VCaP (cell line): Measurements from ENCODE around the gene APOLD1.
A peak's percentile ranks its signal among the peaks of the same experiment; 100 is the strongest.

Experiments used
- H3K27ac ChIP-seq: fragments of 450-650 bp; 2 replicates; pipeline ENCODE4 v1.5.1; 2017
- TF ChIP-seq, protein P1 (sequence below): fragments of 450-650 bp; conservative IDR thresholded peaks from 2 replicates; pipeline ENCODE4 v1.5.1; 2017; ENCODE audit warnings: mild to moderate bottlenecking, moderate library complexity

The APOLD1 gene

DNA sequence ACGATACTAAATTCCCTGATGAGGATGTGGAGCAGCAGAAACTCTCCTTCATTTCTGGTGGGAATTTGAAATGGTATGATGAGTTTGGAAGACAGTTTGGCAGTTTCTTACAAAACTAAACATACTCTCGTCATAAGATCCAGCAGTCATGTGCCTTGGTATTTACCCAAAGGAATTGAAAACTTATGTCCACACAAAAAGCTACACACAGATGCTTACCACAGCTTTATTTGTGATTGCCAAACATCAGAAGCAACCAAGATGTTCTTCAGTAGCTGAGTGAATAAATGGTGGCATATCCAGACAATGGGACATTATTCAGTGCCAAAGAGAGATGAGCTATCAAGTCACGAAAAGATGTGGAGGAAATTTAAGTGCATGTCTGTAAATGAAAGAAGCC is 10.7 kb upstream of the APOLD1 start:
- TF ChIP-seq, protein P1, sequence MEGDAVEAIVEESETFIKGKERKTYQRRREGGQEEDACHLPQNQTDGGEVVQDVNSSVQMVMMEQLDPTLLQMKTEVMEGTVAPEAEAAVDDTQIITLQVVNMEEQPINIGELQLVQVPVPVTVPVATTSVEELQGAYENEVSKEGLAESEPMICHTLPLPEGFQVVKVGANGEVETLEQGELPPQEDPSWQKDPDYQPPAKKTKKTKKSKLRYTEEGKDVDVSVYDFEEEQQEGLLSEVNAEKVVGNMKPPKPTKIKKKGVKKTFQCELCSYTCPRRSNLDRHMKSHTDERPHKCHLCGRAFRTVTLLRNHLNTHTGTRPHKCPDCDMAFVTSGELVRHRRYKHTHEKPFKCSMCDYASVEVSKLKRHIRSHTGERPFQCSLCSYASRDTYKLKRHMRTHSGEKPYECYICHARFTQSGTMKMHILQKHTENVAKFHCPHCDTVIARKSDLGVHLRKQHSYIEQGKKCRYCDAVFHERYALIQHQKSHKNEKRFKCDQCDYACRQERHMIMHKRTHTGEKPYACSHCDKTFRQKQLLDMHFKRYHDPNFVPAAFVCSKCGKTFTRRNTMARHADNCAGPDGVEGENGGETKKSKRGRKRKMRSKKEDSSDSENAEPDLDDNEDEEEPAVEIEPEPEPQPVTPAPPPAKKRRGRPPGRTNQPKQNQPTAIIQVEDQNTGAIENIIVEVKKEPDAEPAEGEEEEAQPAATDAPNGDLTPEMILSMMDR: no peak
- no peak overlapping the region for H3K27ac ChIP-seq

DNA sequence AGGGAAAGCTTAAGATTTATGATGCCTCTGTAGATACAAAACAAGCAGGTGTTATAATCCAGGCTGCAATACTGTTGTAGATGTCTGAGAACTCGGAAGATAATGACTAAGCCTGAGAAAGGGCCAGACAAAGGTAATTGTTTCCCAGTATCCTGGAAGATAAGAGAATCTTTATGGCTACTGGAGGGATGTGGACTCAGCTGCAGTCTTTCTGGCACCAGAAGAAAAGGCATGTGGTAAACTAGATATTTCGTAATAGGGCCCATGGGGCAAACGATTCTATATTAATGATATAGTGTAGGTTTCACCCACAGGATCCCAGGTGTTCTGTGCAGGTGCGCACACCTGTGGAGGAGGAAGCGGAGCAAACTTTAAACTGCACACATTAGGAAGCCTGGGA is 9.2 kb upstream of the APOLD1 start:
- TF ChIP-seq, protein P1: no peak
- H3K27ac ChIP-seq: no peak overlapping the region

DNA sequence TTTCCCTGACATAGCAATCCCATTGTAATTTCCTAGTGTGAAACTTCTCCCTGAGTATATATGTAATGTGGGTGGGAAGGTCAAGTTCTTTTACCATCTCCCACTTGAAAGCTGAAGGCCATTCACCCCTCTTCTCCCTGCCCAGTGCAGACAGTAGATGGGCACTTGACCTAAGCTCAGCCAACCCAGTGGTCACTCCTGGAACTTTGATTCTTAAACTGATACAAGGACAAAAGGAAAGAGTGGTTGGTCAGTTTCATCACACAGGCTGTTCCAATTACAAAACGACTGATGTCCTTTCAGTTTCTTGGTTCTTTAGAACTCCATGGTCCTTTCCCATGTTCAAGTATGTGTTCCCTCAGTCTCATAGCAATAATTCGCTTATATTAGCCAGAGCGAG is 8.4 kb upstream of the APOLD1 start:
- TF ChIP-seq, protein P1: no peak
- H3K27ac ChIP-seq: no peak overlapping the region

DNA sequence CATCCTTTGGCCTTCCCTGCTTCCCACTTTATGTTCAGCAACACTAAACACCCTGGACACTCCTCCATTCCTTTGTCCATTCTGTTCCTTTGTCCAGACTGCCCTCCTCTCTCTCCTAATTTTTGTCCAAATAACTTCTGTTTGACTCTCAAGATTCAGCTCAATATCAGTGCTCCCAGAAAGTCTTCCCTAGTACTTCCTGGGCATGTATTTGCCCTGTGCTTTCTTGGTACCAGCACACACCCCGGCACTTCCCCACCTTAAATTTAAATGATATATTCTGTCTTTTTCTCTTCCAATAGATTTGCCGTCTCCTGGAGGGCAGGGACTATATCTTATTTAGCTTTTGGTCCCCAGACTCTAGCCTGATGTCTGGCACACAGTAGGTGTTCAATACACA is 6.5 kb upstream of the APOLD1 start:
- TF ChIP-seq, protein P1: no peak
- H3K27ac ChIP-seq: no peak overlapping the region

DNA sequence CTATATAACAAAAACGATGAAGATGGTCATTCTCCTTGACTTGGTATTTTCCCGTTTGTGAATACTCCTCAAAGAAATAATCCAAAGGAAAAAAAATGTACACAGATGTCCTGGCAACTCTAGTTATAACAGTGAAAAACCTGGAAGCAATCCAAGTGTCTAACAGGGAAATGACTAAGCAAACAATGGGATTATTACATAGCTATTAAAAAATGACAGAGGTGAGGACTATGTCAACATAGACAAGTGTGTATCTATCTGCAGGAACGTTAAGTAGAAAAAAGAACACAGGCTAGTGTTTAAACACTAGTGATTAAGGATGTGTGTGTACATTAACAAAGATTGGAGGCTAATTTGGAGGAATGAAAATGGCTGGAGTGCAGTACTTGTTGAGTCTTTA is 5.9 kb upstream of the APOLD1 start:
- H3K27ac ChIP-seq: no peak overlapping the region
- TF ChIP-seq, protein P1: no peak

DNA sequence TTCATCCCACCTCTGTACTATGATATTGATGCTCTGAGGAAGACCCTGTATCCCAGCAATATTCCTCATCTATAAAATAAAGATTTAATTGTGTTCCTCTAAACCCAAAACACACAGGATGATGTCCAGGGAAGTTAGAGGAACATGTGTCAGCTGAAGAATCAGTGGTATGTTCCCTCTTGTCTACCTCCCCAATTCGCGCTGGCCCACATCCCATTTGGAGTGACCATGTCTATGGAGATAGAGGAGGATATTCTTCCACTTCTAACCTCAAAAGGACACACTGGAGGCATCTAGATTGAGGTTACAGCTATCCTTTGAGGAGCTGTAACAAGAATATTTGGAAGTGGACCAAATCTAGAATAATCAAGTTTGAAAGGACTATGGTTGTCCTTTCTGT is 1.3 kb upstream of the APOLD1 start:
- TF ChIP-seq, protein P1: no peak
- no peak overlapping the region for H3K27ac ChIP-seq

DNA sequence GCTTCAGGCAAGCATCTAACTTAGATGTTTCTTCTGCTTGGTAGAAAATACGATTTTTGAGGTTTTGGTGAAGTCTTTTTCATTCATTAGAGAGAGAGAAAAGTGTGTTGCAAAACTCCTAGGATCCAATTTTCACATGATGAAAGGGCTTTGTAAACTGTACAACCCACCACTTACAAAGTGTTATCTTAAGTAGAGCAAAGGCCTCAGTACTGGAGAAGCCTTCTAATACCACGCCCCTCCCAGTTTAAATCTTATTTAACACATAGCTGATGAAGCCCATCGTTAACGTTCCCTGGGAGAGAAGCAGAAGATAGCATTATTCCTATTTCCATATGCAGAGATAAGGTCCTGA is 869 bp downstream of the APOLD1 start:
- TF ChIP-seq, protein P1: no peak
- peak overlapping the region; percentile 81 for H3K27ac ChIP-seq
